PC-3 (cell line): ENCODE measurements around the gene MFAP1. TPM values are rescaled to one million over a fixed set of nuclear protein-coding genes. Genes with fewer than 3 reads are reported as not detected.

Experiments used
- ATAC-seq: fragments of 200-7000 bp; cut with Tn5 transposase; 2 replicates; pipeline ENCODE4 v1.9.1; 2020; ENCODE audit warnings: mild to moderate bottlenecking, moderate library complexity
- BruUV-seq: library from RNA; stranded (reverse); fragments of 400-500 nt; replicated peaks from 2 replicates; lab custom pipeline; 2021; lab: Mats Ljungman, UMichigan
- CTCF ChIA-PET: fragments of 300-600 bp; sonication (Branson Sonifier 250); formaldehyde crosslinking; loops from one replicate; lab custom pipeline; 2022; ENCODE audit warnings: antibody characterized with exemption; lab: Charles Lee
- POLR2A ChIA-PET: fragments of 300-600 bp; sonication (Branson Sonifier 250); formaldehyde crosslinking; loops from one replicate; lab custom pipeline; 2022; ENCODE audit warnings: antibody characterized with exemption; ENCODE audit not compliant: unreplicated experiment; lab: Charles Lee
- DNase-seq: peaks from one replicate; pipeline ENCODE4 v3.0.0-alpha.2; 2015
- H2AFZ ChIP-seq: fragments of 300-600 bp; sonication (generic); 2 replicates; pipeline ENCODE4 v1.6.0; 2016; ENCODE audit warnings: antibody characterized with exemption, low read length
- H3F3A ChIP-seq: fragments of 300-600 bp; sonication (generic); one replicate; pipeline ENCODE4 v1.6.0; 2017; ENCODE audit warnings: antibody characterized with exemption, low read length, control low read depth, mild to moderate bottlenecking; ENCODE audit not compliant: unreplicated experiment
- H3K27ac ChIP-seq: fragments of 300-600 bp; sonication (generic); 2 replicates; pipeline ENCODE4 v1.5.1; 2016; ENCODE audit warnings: mild to moderate bottlenecking, low read length
- H3K27me3 ChIP-seq: fragments of 300-600 bp; sonication (generic); 2 replicates; pipeline ENCODE4 v1.6.1; 2016; ENCODE audit warnings: low read length, mixed read lengths
- H3K36me3 ChIP-seq: fragments of 300-600 bp; sonication (generic); 2 replicates; pipeline ENCODE4 v1.6.1; 2016; ENCODE audit warnings: low read depth, mixed run types, low read length, mixed read lengths
- H3K4me1 ChIP-seq: fragments of 300-600 bp; sonication (generic); 2 replicates; pipeline ENCODE4 v1.5.1; 2016; ENCODE audit warnings: low read length; ENCODE audit not compliant: insufficient read depth
- H3K4me2 ChIP-seq: fragments of 300-600 bp; sonication (generic); 2 replicates; pipeline ENCODE4 v1.6.0; 2016; ENCODE audit warnings: low read length
- H3K4me3 ChIP-seq: fragments of 300-600 bp; sonication (generic); 2 replicates; pipeline ENCODE4 v1.5.1; 2016; ENCODE audit warnings: mild to moderate bottlenecking, low read length, mixed read lengths
- H3K79me2 ChIP-seq: fragments of 300-600 bp; sonication (generic); 2 replicates; pipeline ENCODE4 v1.6.1; 2017; ENCODE audit warnings: low read length, mixed read lengths
- H3K9ac ChIP-seq: fragments of 300-600 bp; sonication (generic); 2 replicates; pipeline ENCODE4 v1.6.0; 2016; ENCODE audit warnings: mild to moderate bottlenecking, low read length
- H3K9me2 ChIP-seq: fragments of 300-600 bp; sonication (generic); replicated peaks from 2 replicates; pipeline ENCODE4 v1.6.1; 2016; ENCODE audit warnings: mixed run types, low read length, mixed read lengths
- H3K9me3 ChIP-seq: fragments of 300-600 bp; sonication (generic); 2 replicates; pipeline ENCODE4 v1.6.1; 2016; ENCODE audit warnings: low read length, mixed read lengths
- H4K20me1 ChIP-seq: fragments of 300-600 bp; sonication (generic); 2 replicates; pipeline ENCODE4 v1.6.1; 2016; ENCODE audit warnings: low read length, mixed read lengths
- EZH2 ChIP-seq: fragments of 300-600 bp; sonication (generic); IDR thresholded peaks from one replicate; pipeline ENCODE4 v1.6.1; 2017; ENCODE audit warnings: antibody characterized with exemption, mild to moderate bottlenecking, low read length; ENCODE audit not compliant: unreplicated experiment
- EZH2phosphoT487 ChIP-seq: fragments of 300-600 bp; sonication (generic); IDR thresholded peaks from 2 replicates; pipeline ENCODE4 v1.6.1; 2018; ENCODE audit warnings: mild to moderate bottlenecking, antibody characterized with exemption, low read length, borderline replicate concordance
- intact Hi-C: fragments of 100-400 bp; cut with micrococcal nuclease; formaldehyde crosslinking; loops from 2 replicates; pipeline ENCODE4 v1.9.0; 2023
- total RNA-seq: library from RNA; depleted of rRNA; stranded (reverse); fragments of >200 nt; gene quantifications from 2 replicates; pipeline ENCODE4 v1.2.3, GENCODE V29; 2014
- TF ChIP-seq, protein P1 (sequence below): fragments of 300-600 bp; sonication (generic); conservative IDR thresholded peaks from 2 replicates; pipeline ENCODE4 v1.5.1; 2017; ENCODE audit warnings: antibody characterized with exemption, low read depth, mild to moderate bottlenecking, low read length

MFAP1 gene
- total RNA-seq, 1 experiment from 2014 or later = 18.6 TPM

DNA sequence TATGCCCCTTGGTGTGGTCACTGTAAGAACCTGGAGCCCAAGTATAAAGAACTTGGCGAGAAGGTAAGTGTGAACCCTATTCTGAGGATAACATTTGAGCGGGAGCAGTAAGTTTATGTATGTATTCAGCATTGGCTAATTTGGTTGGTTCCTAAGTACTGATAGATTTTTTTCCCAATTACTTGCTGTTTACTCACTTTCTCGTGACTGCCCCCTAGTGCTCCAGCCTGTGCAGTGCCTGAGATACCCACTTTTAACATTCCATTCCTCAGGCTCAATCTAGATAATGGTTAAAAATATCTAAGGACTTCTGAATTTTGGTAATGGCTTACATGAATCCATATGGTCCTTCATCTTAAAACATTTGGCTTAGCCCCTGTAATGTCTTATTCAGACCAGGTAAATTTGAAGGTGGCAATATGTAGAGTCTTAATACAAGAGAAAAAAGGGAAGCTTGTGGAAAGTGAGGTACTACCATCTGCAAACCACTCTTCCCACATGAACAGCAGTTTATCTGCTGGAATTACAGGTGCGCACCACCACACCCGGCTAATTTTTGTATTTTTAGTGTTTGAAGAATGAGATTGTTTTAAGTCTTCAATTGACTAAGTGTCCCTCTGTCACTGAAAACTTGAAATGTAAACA is 54.8 kb downstream of the MFAP1 start:
- Histone ChIP-seq H3K27ac (no peak overlapping the region), H3K9ac (no peak overlapping the region), H3K9me3 (no peaks in the 10 kb centered on the region), H3K4me3 (no peak overlapping the region), H3K27me3 (no peaks in the 10 kb centered on the region), H3K36me3 (peaks cover 77% of the 10 kb centered on the region), H3F3A (no peaks in the 10 kb centered on the region), H3K4me2 (no peak overlapping the region), H3K79me2 (no peaks in the 10 kb centered on the region), H2AFZ (no peak overlapping the region), H3K9me2 (no peaks in the 10 kb centered on the region), H4K20me1 (no peaks in the 10 kb centered on the region), H3K4me1 (no peaks in the 10 kb centered on the region; the same call in 1 of the 2 replicates)
- intact Hi-C loops = no loop called here
- TF ChIP-seq, protein P1, sequence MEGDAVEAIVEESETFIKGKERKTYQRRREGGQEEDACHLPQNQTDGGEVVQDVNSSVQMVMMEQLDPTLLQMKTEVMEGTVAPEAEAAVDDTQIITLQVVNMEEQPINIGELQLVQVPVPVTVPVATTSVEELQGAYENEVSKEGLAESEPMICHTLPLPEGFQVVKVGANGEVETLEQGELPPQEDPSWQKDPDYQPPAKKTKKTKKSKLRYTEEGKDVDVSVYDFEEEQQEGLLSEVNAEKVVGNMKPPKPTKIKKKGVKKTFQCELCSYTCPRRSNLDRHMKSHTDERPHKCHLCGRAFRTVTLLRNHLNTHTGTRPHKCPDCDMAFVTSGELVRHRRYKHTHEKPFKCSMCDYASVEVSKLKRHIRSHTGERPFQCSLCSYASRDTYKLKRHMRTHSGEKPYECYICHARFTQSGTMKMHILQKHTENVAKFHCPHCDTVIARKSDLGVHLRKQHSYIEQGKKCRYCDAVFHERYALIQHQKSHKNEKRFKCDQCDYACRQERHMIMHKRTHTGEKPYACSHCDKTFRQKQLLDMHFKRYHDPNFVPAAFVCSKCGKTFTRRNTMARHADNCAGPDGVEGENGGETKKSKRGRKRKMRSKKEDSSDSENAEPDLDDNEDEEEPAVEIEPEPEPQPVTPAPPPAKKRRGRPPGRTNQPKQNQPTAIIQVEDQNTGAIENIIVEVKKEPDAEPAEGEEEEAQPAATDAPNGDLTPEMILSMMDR = peak; percentile 85
- no peak for TF ChIP-seq EZH2
- no peak for TF ChIP-seq EZH2phosphoT487
- ATAC-seq (peak; percentile 66), DNase-seq (peak; percentile 75)
- CTCF ChIA-PET = interaction anchor here (0.6 kb wide), 1 partner anchor 27 kb away, joined by 4 read pairs; no protein-coding TSS in a partner anchor
- no TSS peak for BruUV-seq
- POLR2A ChIA-PET = no interaction called here

DNA sequence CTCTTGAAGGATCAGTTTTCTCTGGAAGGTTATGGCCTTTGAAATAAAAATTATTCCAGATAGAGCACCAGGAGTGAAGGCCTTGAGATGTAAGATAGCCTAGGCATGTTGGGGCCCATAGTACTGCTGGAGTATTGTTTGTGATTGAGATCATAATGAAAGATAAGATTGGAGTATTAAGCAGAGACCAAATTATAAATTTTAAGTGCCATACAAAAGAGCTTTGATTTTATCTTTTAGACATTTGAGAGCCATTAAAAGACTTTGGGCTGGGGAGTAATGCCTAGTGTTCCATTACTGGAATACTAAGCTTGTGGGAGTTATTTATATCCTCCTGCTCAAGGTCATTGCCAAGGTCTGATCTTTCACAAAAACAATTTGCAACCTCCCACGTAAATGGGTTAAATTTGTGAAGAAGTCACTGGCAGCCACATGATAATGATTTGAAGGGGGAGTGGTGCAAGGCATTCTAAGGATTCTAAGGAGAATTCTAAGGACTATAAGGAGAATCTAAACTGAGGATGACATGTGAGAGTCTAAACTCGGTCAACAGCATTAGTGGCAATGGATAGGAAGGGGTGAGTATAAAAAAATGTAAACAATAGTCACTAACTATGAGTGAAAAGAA is 60.6 kb downstream of the MFAP1 start:
- no peaks in the 10 kb centered on the region for H3F3A ChIP-seq
- no peak for TF ChIP-seq EZH2
- TF ChIP-seq EZH2phosphoT487 = no peak
- TF ChIP-seq, protein P1 = no peak
- no peaks in the 10 kb centered on the region for H3K4me1 ChIP-seq
- H3K27ac ChIP-seq = no peak overlapping the region
- ChIA-PET POLR2A (interaction anchor here (0.5 kb wide), 1 partner anchor 1269 kb away, joined by 3 read pairs; the partner anchor contains the start of gene SNAP23), CTCF (no interaction called here)
- H4K20me1 ChIP-seq = 0 out of 2 replicates have a peak, but pooled peaks cover 10% of the 10 kb centered on the region
- no peaks in the 10 kb centered on the region for H3K9me3 ChIP-seq
- H3K27me3 ChIP-seq = no peaks in the 10 kb centered on the region
- peaks cover 70% of the 10 kb centered on the region for H3K36me3 ChIP-seq
- no peak for ATAC-seq
- H3K4me3 ChIP-seq = no peak overlapping the region
- no TSS peak for BruUV-seq
- H3K79me2 ChIP-seq = peaks cover 3% of the 10 kb centered on the region; the same call in 1 of the 2 replicates
- no peak overlapping the region for H3K4me2 ChIP-seq
- no peaks in the 10 kb centered on the region for H3K9me2 ChIP-seq
- H2AFZ ChIP-seq = no peak overlapping the region
- intact Hi-C loops = no loop called here
- DNase-seq = no peak
- H3K9ac ChIP-seq = no peak overlapping the region

DNA sequence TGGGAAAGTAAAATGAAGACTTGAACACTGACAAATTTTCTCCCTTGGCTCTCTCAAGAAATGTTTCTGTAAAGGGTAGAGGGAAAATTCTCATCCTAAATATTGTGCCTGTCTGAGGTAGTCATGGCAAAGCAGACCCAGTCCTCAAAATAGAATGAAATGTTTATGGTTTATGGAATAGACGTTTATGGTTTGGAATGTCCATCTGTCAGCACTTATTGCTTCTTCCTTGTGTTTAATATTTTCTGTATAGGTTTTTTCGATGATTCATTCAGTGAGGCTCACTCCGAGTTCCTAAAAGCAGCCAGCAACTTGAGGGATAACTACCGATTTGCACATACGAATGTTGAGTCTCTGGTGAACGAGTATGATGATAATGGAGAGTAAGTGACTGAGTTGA is 61.7 kb downstream of the MFAP1 start:
- no peaks in the 10 kb centered on the region for H3F3A ChIP-seq
- intact Hi-C loops = no loop called here
- no peaks in the 10 kb centered on the region for H3K4me1 ChIP-seq
- H3K27ac ChIP-seq = no peak overlapping the region
- peaks cover 3% of the 10 kb centered on the region; the same call in 1 of the 2 replicates for H3K79me2 ChIP-seq
- no peak overlapping the region for H3K4me3 ChIP-seq
- CTCF ChIA-PET = no interaction called here
- ATAC-seq (no peak), DNase-seq (no peak)
- H3K4me2 ChIP-seq = no peak overlapping the region
- H3K9me3 ChIP-seq = no peaks in the 10 kb centered on the region
- peaks cover 66% of the 10 kb centered on the region for H3K36me3 ChIP-seq
- H3K9ac ChIP-seq = no peak overlapping the region
- H3K9me2 ChIP-seq = no peaks in the 10 kb centered on the region
- no peak overlapping the region for H2AFZ ChIP-seq
- POLR2A ChIA-PET = no interaction called here
- no TSS peak for BruUV-seq
- H3K27me3 ChIP-seq = no peaks in the 10 kb centered on the region
- 0 out of 2 replicates have a peak, but pooled peaks cover 10% of the 10 kb centered on the region for H4K20me1 ChIP-seq
- no peak for TF ChIP-seq EZH2
- TF ChIP-seq, protein P1 = no peak
- TF ChIP-seq EZH2phosphoT487 = no peak
